ENCODE measurements around the gene ADARB1.

GRCh38 chr21:45168522-45168921, 94.1 kb downstream of the ADARB1 start:
- no peak for TF ChIP-seq POLR2AphosphoS5 (IDR thresholded peaks at IDR 0.05; ENCODE audit: low read depth, low read length)
- no peak for TF ChIP-seq POLR2A (IDR thresholded peaks at IDR 0.05; ENCODE audit: low read depth, low read length)
- TF ChIP-seq TAF1 (IDR thresholded peaks at IDR 0.05; ENCODE audit: borderline replicate concordance, low read depth, low read length) = no peak

Measured in GM12892 (cell line).